Transverse colon (tissue), 4 donors: Measurements from ENCODE around the gene RTP5. TPM values are rescaled to one million over a fixed set of nuclear protein-coding genes. Genes with fewer than 3 reads are reported as not detected.

Source experiments
- total RNA-seq, 4 donors: library from RNA; depleted of rRNA; stranded (reverse); fragments of >200 nt; gene quantifications; one replicate each; pipeline ENCODE4 v1.1.0, GENCODE V29; 2016

The RTP5 gene
- total RNA-seq, 4 donors from 2014 or later, result 0.16 TPM; not detected in 3

Other genes starting within 250 kb of the RTP5 start
- 100 to 1,000 TPM in 1 of 4 donors, 10 to 100 TPM in 3; 65.1 to 142 (median 82.8) TPM for gene THAP4, start 232.6 kb upstream of the RTP5 start, total RNA-seq
- 100 to 1,000 TPM in 3 of 4 donors, 10 to 100 TPM in 1; 62.9 to 400 (median 137) TPM for gene ATG4B, start 232.0 kb upstream of the RTP5 start, total RNA-seq
- 10 to 100 TPM in 2 of 4 donors, 1 to 10 TPM in 2; 3.4 to 27.9 (median 11.4) TPM for gene DTYMK, start 182.9 kb upstream of the RTP5 start, total RNA-seq
- gene ING5, start 167.7 kb upstream of the RTP5 start, total RNA-seq, result 10 to 100 TPM; 37.4 to 94.3 (median 56.3) TPM
- gene D2HGDH, start 135.1 kb upstream of the RTP5 start, total RNA-seq, result 100 to 1,000 TPM in 1 of 4 donors, 10 to 100 TPM in 3; 53.2 to 150 (median 55.5) TPM
- 100 to 1,000 TPM in 1 of 4 donors, 10 to 100 TPM in 3; 50.8 to 364 (median 76.0) TPM for gene GAL3ST2, start 92.9 kb upstream of the RTP5 start, total RNA-seq
- 100 to 1,000 TPM in 2 of 4 donors, 10 to 100 TPM in 2; 58.1 to 195 (median 93.9) TPM for gene NEU4, start 60.5 kb upstream of the RTP5 start, total RNA-seq
- gene PDCD1, start 10.8 kb upstream of the RTP5 start, total RNA-seq, result under 1 TPM in 2 of 4 donors, not detected in 2; 0.55 to 0.64 TPM